HL-60 (cell line): ENCODE data around the gene DEF6.

Source experiments
- DNase-seq, 2 experiments: peaks; one replicate each; pipeline ENCODE4 v3.0.0-alpha.2; 2010 to 2020; ENCODE audit warnings: low read depth in 1 of 2, low spot score in 1 of 2
- H3K27ac ChIP-seq: fragments of 250-450 bp; sonication (Bioruptor Pico); replicated peaks from 2 replicates; pipeline ENCODE4 v1.5.1; 2020; ENCODE audit warnings: mild to moderate bottlenecking, moderate library complexity
- H3K27me3 ChIP-seq: fragments of 250-450 bp; sonication (Bioruptor Pico); 2 replicates; pipeline ENCODE4 v1.5.1; 2021; ENCODE audit warnings: mild to moderate bottlenecking, moderate library complexity; ENCODE audit not compliant: insufficient read depth, poor library complexity, severe bottlenecking
- H3K4me3 ChIP-seq: replicated peaks from 2 replicates; pipeline ENCODE4 v1.5.1; 2011; ENCODE audit warnings: mild to moderate bottlenecking, control low read depth, low read length; ENCODE audit not compliant: insufficient read depth
- GABPA ChIP-seq: IDR thresholded peaks from 2 replicates; pipeline ENCODE4 v1.6.1; 2012; ENCODE audit warnings: low read depth
- POLR2AphosphoS5 ChIP-seq: IDR thresholded peaks from 2 replicates; pipeline ENCODE4 v1.6.1; 2012; ENCODE audit warnings: low read depth
- SPI1 ChIP-seq: IDR thresholded peaks from 2 replicates; pipeline ENCODE4 v1.6.1; 2012; ENCODE audit warnings: low read depth, mild to moderate bottlenecking, borderline replicate concordance
- TF ChIP-seq, protein P1 (sequence below): IDR thresholded peaks from 2 replicates; pipeline ENCODE4 v1.6.1; 2012; ENCODE audit warnings: low read depth; ENCODE audit not compliant: insufficient replicate concordance
- TF ChIP-seq, protein P2 (sequence below): IDR thresholded peaks from one replicate; pipeline ENCODE4 v1.5.1; 2011; ENCODE audit warnings: low read length, control low read depth, inconsistent platforms; ENCODE audit not compliant: insufficient read depth

DEF6 gene

DNA sequence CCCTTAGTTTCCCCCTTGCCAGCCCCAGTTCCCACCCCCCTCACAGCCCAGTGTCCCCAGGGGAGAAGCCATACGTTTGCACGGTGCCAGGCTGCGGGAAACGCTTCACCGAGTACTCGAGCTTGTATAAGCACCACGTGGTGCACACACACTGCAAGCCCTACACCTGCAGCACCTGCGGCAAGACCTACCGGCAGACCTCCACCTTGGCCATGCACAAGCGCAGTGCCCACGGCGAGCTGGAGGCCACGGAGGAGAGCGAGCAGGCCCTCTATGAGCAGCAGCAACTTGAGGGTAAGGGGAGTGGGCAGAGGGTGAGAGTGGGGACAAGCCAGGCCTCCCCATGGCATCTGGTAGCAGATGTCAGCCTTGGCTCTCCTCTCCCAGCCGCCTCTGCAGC is 5.1 kb upstream of the DEF6 start:
- no peak overlapping the region for H3K27ac ChIP-seq
- no peak for DNase-seq
- no peak overlapping the region for H3K4me3 ChIP-seq
- H3K27me3 ChIP-seq, result no peaks in the 10 kb centered on the region
- TF ChIP-seq GABPA, result no peak
- TF ChIP-seq, protein P1, sequence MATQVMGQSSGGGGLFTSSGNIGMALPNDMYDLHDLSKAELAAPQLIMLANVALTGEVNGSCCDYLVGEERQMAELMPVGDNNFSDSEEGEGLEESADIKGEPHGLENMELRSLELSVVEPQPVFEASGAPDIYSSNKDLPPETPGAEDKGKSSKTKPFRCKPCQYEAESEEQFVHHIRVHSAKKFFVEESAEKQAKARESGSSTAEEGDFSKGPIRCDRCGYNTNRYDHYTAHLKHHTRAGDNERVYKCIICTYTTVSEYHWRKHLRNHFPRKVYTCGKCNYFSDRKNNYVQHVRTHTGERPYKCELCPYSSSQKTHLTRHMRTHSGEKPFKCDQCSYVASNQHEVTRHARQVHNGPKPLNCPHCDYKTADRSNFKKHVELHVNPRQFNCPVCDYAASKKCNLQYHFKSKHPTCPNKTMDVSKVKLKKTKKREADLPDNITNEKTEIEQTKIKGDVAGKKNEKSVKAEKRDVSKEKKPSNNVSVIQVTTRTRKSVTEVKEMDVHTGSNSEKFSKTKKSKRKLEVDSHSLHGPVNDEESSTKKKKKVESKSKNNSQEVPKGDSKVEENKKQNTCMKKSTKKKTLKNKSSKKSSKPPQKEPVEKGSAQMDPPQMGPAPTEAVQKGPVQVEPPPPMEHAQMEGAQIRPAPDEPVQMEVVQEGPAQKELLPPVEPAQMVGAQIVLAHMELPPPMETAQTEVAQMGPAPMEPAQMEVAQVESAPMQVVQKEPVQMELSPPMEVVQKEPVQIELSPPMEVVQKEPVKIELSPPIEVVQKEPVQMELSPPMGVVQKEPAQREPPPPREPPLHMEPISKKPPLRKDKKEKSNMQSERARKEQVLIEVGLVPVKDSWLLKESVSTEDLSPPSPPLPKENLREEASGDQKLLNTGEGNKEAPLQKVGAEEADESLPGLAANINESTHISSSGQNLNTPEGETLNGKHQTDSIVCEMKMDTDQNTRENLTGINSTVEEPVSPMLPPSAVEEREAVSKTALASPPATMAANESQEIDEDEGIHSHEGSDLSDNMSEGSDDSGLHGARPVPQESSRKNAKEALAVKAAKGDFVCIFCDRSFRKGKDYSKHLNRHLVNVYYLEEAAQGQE, result no peak
- TF ChIP-seq, protein P2, sequence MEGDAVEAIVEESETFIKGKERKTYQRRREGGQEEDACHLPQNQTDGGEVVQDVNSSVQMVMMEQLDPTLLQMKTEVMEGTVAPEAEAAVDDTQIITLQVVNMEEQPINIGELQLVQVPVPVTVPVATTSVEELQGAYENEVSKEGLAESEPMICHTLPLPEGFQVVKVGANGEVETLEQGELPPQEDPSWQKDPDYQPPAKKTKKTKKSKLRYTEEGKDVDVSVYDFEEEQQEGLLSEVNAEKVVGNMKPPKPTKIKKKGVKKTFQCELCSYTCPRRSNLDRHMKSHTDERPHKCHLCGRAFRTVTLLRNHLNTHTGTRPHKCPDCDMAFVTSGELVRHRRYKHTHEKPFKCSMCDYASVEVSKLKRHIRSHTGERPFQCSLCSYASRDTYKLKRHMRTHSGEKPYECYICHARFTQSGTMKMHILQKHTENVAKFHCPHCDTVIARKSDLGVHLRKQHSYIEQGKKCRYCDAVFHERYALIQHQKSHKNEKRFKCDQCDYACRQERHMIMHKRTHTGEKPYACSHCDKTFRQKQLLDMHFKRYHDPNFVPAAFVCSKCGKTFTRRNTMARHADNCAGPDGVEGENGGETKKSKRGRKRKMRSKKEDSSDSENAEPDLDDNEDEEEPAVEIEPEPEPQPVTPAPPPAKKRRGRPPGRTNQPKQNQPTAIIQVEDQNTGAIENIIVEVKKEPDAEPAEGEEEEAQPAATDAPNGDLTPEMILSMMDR, result no peak
- no peak for TF ChIP-seq POLR2AphosphoS5
- TF ChIP-seq SPI1, result no peak

DNA sequence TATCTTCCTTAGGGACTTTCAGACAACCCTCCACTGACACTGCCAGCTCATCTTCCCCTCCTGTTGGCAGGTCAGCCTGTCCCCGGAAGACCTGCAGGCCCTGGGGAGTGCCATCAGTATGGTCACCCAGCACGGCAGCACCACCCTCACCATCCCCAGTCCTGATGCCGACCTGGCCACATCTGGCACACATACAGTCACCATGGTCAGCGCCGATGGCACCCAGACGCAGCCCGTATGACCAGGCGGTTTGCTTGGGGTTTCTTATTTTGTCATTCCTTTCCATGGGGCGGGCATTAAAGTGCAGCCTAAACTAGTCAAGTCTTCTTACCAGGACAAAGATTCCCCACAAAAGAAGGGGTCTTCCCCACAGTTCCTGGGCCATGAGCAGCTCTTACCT is 3.9 kb upstream of the DEF6 start:
- no peak for DNase-seq
- TF ChIP-seq GABPA, result no peak
- TF ChIP-seq POLR2AphosphoS5, result no peak
- no peak for TF ChIP-seq SPI1
- TF ChIP-seq, protein P1, result no peak
- no peak overlapping the region for H3K27ac ChIP-seq
- no peak overlapping the region for H3K4me3 ChIP-seq
- no peaks in the 10 kb centered on the region for H3K27me3 ChIP-seq

DNA sequence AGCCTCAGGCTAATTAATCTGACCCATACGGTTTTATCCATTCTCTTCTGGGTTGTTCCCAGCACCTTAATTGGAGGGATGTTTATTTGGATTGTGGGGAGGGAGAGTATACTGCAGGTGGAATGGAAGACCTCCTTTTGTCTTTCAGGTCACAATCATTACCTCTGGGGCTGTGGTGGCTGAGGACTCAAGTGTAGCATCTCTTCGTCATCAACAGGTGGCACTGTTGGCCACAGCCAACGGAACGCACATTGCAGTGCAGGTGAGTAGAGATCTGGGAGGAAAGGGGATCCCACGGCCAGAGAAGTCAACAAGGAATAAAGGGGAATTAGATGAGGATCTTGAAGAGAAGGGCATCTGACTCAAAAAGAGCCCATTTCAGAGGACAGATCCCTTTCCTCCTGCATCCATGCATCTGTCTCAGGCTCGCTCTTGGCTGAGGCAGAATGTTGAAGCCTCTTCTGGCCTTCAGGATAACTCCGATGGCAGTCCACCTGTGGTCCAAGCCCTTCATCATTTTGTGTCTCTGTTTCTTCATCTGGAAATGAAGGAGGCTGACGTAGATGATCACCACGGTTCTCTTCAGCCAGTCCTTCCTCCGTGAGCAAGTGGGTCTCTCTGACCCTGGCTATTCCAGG is 3.2 kb upstream of the DEF6 start:
- TF ChIP-seq, protein P2, result peak; percentile 80
- no peak for TF ChIP-seq GABPA
- peak in 1 of 2 experiments; percentile 42 for DNase-seq
- no peak overlapping the region for H3K4me3 ChIP-seq
- H3K27me3 ChIP-seq, result no peaks in the 10 kb centered on the region
- no peak overlapping the region for H3K27ac ChIP-seq

DNA sequence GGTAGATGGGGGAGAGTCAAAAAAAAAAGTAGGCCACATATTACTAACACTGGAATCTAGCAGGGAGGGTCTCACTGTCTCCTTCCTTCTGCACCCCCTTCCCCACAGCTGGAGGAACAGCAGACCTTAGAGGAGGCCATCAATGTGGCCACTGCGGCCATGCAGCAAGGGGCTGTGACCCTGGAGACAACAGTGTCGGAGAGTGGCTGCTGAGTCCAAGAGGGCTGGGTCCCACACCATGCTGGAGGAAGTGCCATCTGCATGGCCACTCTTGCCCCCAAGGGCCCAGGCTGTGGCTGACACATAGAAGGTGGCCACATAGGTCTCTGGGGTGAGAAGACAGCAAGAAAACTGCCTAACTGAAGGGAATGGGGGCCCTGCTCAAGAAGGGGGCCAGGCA is 2.6 kb upstream of the DEF6 start:
- no peak overlapping the region for H3K4me3 ChIP-seq
- H3K27ac ChIP-seq, result no peak overlapping the region
- TF ChIP-seq, protein P1, result no peak
- TF ChIP-seq GABPA (no peak), POLR2AphosphoS5 (no peak), SPI1 (no peak)
- TF ChIP-seq, protein P2, result no peak
- DNase-seq, result no peak
- no peaks in the 10 kb centered on the region for H3K27me3 ChIP-seq
